ENCODE results near the gene ARHGAP15.

ARHGAP15 gene

DNA sequence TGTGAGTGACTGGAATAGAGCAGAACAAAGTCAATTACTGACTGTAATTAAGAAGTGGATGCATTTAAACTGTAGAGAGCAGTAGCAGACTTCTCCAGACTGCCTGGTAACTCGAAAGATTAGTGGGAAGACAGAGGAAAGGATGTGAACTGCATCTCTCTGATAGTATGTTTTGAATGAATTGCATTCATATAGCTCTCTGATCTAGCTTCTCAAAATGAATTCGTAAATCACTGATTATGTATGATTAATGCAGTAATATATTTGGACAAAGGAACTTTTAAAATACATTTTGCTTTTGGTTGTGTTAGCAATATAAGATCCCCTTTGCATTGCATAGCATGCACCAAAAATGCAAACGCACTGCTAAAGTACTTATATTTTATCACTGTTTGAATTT lies 304.0 kb downstream of the ARHGAP15 start:
- DNase-seq (ENCODE audit: low read depth in 1 of 2, low spot score in 1 of 2): peak in 1 of 2 experiments; percentile 36
- in situ Hi-C loops (cut with HindIII; ENCODE audit: low pct_unique_long_range_greater_than_20kb, low sequenced_read_pairs): no loop called here
- no peak for TF ChIP-seq JUND (IDR thresholded peaks at IDR 0.05; ENCODE audit: low read depth)

DNA sequence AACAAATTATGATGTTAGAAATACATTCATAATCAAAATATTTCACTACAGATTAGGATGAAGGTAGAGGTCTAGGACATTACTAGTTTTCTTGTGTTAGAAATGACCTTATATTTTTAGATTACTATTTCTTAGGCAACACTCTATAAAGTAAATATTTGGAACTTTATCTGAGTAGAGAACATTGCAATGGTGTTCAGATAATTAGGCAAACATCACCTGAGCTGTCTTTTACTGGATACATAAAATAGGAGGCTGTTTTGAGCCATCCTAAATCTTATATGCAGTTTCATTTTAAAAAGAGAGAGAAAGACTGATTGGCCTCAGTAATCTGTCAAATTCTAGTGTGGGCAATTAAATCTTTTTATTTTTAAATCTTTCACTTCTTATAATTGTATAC lies 304.6 kb downstream of the ARHGAP15 start:
- DNase-seq (ENCODE audit: low read depth in 1 of 2, low spot score in 1 of 2): no peak
- no peak for TF ChIP-seq JUND (IDR thresholded peaks at IDR 0.05; ENCODE audit: low read depth)
- in situ Hi-C loops (cut with HindIII; ENCODE audit: low pct_unique_long_range_greater_than_20kb, low sequenced_read_pairs): no loop called here

- in situ Hi-C loops (cut with HindIII; ENCODE audit: low pct_unique_long_range_greater_than_20kb, low sequenced_read_pairs): no loop called here
- DNase-seq (ENCODE audit: low read depth in 1 of 2, low spot score in 1 of 2): no peak
- no peak for TF ChIP-seq JUND (IDR thresholded peaks at IDR 0.05; ENCODE audit: low read depth)
These were observed 305.2 kb downstream of the ARHGAP15 start for GRCh38 chr2:143434445-143434844.

- DNase-seq (ENCODE audit: low read depth in 1 of 2, low spot score in 1 of 2): no peak
- in situ Hi-C loops (cut with HindIII; ENCODE audit: low pct_unique_long_range_greater_than_20kb, low sequenced_read_pairs): no loop called here
- TF ChIP-seq JUND (IDR thresholded peaks at IDR 0.05; ENCODE audit: low read depth): no peak
These were observed 305.9 kb downstream of the ARHGAP15 start for GRCh38 chr2:143435131-143435530.

- in situ Hi-C loops (cut with HindIII; ENCODE audit: low pct_unique_long_range_greater_than_20kb, low sequenced_read_pairs): no loop called here
- TF ChIP-seq JUND (IDR thresholded peaks at IDR 0.05; ENCODE audit: low read depth): no peak
- no peak for DNase-seq (ENCODE audit: low read depth in 1 of 2, low spot score in 1 of 2)
These were observed 307.7 kb downstream of the ARHGAP15 start for GRCh38 chr2:143436951-143437350.

GRCh38 chr2:143440411-143441012 lies 311.3 kb downstream of the ARHGAP15 start:
- DNase-seq (ENCODE audit: low read depth in 1 of 2, low spot score in 1 of 2): no peak
- TF ChIP-seq JUND (IDR thresholded peaks at IDR 0.05; ENCODE audit: low read depth): no peak
- in situ Hi-C loops (cut with HindIII; ENCODE audit: low pct_unique_long_range_greater_than_20kb, low sequenced_read_pairs): no loop called here

- no peak for TF ChIP-seq JUND (IDR thresholded peaks at IDR 0.05; ENCODE audit: low read depth)
- in situ Hi-C loops (cut with HindIII; ENCODE audit: low pct_unique_long_range_greater_than_20kb, low sequenced_read_pairs): no loop called here
- DNase-seq (ENCODE audit: low read depth in 1 of 2, low spot score in 1 of 2): no peak
These were observed 313.0 kb downstream of the ARHGAP15 start for GRCh38 chr2:143442193-143442592.

DNA sequence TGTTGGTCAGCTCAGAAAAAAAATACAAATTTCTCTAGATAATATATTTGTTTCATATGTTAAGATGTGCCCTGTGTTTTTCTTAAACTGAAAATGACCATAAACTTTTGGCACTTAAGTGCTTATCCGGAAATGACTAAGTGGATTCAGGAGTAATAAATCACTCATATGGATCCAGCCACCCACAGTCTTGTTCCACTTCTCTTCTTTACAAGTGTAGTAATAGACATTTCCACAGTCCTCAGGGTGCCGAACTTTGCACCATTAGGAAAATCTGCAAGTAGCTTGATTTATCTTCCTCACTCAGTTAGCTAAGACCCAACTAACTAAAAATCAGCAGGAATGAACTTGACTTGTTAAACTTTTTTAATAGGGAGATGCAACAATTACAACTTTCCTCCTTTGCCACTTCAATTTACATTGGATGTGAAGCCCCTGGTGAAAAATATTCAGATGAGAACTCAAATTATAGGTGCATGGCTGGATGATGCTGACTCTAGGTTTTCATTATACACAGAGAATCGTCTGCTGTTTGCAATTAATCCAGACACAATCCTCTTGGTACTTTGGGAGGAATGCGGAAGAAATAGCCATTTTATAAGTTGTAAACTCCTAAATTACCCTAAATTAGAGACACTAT lies 322.5 kb downstream of the ARHGAP15 start:
- no peak for DNase-seq (ENCODE audit: low read depth in 1 of 2, low spot score in 1 of 2)
- TF ChIP-seq JUND (IDR thresholded peaks at IDR 0.05; ENCODE audit: low read depth): no peak
- in situ Hi-C loops (cut with HindIII; ENCODE audit: low pct_unique_long_range_greater_than_20kb, low sequenced_read_pairs): no loop called here

DNA sequence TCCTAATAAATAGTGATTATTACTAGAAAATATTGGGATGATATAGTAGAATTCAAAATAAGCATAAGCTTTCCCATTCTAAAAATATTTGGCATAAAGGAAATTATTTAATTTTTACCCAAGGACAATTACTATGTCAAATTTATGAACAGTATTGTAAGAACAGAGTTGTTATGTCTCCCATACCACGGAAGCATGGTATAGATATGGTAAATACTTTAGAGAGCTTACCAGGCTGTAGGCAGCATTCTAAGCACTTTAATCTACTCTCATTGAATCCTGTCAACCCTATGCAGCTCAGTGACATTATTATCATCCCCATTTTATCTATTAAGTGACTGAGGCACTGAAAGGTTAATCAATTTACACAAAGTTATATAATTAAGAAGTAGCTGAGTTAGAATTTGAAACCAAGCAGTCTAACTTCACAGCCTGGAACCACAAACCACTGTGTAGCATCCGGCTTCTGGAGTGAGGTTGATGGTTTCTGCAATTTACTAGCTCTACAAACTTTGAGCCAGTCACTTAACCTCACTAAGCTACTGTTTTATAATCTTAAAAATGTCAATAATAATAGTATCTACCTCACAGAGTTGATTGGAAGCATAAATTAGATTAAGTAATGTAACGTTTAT lies 323.7 kb downstream of the ARHGAP15 start:
- in situ Hi-C loops (cut with HindIII; ENCODE audit: low pct_unique_long_range_greater_than_20kb, low sequenced_read_pairs): no loop called here
- TF ChIP-seq JUND (IDR thresholded peaks at IDR 0.05; ENCODE audit: low read depth): no peak
- DNase-seq (ENCODE audit: low read depth in 1 of 2, low spot score in 1 of 2): no peak

DNA sequence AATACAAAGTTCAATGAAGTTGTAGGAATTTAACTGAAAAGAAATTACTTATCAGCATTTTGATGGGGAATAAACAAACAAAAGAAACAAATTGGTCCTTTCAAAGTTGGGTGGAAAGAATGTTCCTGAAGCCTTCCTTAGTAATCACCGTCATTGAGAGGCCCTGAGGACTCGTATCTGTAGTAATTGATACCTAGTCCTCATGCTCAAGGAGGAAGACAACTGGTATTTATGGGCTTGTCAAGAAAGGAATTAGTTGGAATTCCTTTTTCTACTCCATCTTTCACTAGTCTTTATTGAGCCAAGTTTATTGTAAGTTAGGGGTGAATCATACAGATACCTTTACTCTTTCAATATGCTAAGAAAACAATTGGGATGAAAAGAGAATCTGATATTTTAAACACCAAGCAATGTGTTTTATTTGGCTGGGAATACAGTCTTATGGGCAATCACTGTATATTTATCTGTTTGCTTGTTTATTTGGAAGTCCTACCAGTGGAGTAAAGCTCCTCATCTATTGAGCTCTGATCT lies 324.8 kb downstream of the ARHGAP15 start:
- no peak for DNase-seq (ENCODE audit: low read depth in 1 of 2, low spot score in 1 of 2)
- in situ Hi-C loops (cut with HindIII; ENCODE audit: low pct_unique_long_range_greater_than_20kb, low sequenced_read_pairs): no loop called here
- TF ChIP-seq JUND (IDR thresholded peaks at IDR 0.05; ENCODE audit: low read depth): no peak

- in situ Hi-C loops (cut with HindIII; ENCODE audit: low pct_unique_long_range_greater_than_20kb, low sequenced_read_pairs): no loop called here
- no peak for DNase-seq (ENCODE audit: low read depth in 1 of 2, low spot score in 1 of 2)
- no peak for TF ChIP-seq JUND (IDR thresholded peaks at IDR 0.05; ENCODE audit: low read depth)
These were observed 326.1 kb downstream of the ARHGAP15 start for GRCh38 chr2:143455317-143455716.

- in situ Hi-C loops (cut with HindIII; ENCODE audit: low pct_unique_long_range_greater_than_20kb, low sequenced_read_pairs): no loop called here
- no peak for DNase-seq (ENCODE audit: low read depth in 1 of 2, low spot score in 1 of 2)
- no peak for TF ChIP-seq JUND (IDR thresholded peaks at IDR 0.05; ENCODE audit: low read depth)
These were observed 329.3 kb downstream of the ARHGAP15 start for GRCh38 chr2:143458258-143459190.

Data from T47D (cell line).